Esophagus muscularis mucosa (tissue), 3 donors: Measurements from ENCODE around the gene DDX23.

Experiments
- POLR2A ChIP-seq: fragments of 450-650 bp; IDR thresholded peaks from one replicate; pipeline ENCODE4 v1.6.1; 2017; ENCODE audit warnings: antibody characterized with exemption, moderate library complexity, mild to moderate bottlenecking, low read depth
- POLR2AphosphoS5 ChIP-seq, 2 donors: sonication (generic); formaldehyde crosslinking; IDR thresholded peaks; one replicate each; pipeline ENCODE4 v1.6.1; 2017; ENCODE audit warnings: antibody characterized with exemption in 2 of 2
- TF ChIP-seq, protein P1 (sequence below), 3 experiments: fragments of 200-600 bp in 2 of 3; fragments of 450-650 bp in 1 of 3; sonication (generic) in 2 of 3; IDR thresholded peaks; one replicate each; pipeline ENCODE4 v1.5.1; 2017 to 2019; ENCODE audit warnings: antibody characterized with exemption in 3 of 3, mild to moderate bottlenecking in 2 of 3, moderate library complexity in 1 of 3

DNA sequence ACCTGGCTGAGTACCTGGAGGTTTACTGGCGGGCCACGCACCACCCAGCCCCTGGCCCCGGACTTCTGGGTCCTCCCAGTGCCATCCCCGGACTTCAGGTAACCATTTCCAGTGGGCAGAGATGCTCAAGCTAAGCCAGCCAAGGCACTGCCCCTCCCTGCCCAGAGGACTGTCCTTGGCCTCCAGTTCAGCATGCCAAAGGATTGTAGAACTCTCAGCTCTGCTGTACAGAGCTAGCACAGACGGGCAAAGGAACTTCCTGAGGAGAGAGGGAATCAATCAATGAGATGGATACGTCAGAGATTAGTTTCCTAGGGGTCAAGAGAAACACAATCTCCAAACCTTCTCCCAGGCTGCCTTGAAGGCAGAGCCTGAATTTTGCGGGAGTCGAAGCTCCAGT is 24.9 kb downstream of the DDX23 start:
- TF ChIP-seq, protein P1, sequence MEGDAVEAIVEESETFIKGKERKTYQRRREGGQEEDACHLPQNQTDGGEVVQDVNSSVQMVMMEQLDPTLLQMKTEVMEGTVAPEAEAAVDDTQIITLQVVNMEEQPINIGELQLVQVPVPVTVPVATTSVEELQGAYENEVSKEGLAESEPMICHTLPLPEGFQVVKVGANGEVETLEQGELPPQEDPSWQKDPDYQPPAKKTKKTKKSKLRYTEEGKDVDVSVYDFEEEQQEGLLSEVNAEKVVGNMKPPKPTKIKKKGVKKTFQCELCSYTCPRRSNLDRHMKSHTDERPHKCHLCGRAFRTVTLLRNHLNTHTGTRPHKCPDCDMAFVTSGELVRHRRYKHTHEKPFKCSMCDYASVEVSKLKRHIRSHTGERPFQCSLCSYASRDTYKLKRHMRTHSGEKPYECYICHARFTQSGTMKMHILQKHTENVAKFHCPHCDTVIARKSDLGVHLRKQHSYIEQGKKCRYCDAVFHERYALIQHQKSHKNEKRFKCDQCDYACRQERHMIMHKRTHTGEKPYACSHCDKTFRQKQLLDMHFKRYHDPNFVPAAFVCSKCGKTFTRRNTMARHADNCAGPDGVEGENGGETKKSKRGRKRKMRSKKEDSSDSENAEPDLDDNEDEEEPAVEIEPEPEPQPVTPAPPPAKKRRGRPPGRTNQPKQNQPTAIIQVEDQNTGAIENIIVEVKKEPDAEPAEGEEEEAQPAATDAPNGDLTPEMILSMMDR (IDR thresholded peaks at IDR 0.05): no peak
- no peak for TF ChIP-seq POLR2AphosphoS5 (IDR thresholded peaks at IDR 0.05)
- TF ChIP-seq POLR2A: no peak
